ENCODE measurements around the gene BMP6. TPM values are rescaled to one million over a fixed set of nuclear protein-coding genes. Genes with fewer than 3 reads are reported as not detected.

BMP6 gene
- total and polyA plus RNA-seq, 2 of the 4 experiments (the other 2 are of a cell fraction) = 0.18 to 0.19 TPM

DNA sequence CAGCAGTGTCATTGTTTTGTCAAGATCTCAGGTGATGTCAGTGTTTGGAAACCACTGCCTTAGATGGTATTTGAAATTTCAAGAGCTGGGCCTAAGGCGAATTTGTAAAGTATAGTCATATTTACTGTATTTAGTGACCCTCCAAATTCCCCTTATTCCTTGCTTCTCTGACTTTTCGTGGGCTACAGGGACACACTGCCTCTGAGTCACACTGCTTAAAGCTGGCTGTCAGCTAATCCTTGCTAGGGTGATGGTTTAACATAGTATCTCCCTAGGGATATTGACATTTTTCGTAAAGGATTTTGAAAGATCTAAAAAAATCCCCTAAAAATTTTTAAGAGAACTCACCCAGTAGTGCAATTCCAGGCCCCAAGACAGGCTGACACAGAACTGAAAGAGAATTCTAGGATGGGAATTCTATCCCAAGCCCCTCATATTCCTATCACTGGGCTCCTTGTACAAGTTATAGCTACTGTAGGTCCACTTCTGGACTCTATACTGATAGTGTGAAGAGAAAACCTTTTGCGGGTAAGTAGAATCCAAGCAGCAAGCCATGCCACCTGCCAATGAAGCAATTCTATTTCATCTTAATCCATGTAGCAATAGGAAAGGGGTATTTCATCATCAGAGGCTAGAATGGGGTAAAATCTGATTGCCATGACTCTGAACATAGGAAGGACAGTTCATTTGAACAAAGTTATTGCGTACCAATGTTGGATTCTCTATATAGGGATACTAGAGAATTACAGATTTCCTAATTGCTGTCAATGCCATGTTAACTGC is 4.3 kb downstream of the BMP6 start:
- Histone ChIP-seq H3K9ac (ENCODE audit: low read depth, low read length) (no peak overlapping the region), H3K4me2 (ENCODE audit: low read depth, low read length) (no peak overlapping the region), H4K8ac (ENCODE audit: low read depth in 2 of 2, low read length in 2 of 2) (no peak overlapping the region; a peak in 1 of 4 replicates), H3K4me3 (ENCODE audit: insufficient read depth, low read depth, low read length) (no peak overlapping the region), H2BK15ac (ENCODE audit: low read depth, low read length) (peak overlapping the region; percentile 55; the same call in 2 of the 3 replicates), H3K18ac (ENCODE audit: low read depth, low read length) (no peak overlapping the region), H2AFZ (replicated peaks; ENCODE audit: low read length, poor library complexity) (no peak overlapping the region), H3K14ac (replicated peaks; ENCODE audit: low read depth, low read length) (no peak overlapping the region), H4K91ac (ENCODE audit: insufficient read depth, low read depth, low read length) (no peak overlapping the region), H2BK20ac (ENCODE audit: low read depth, low read length) (no peak overlapping the region), H3K56ac (ENCODE audit: extremely low read depth, insufficient read depth, low read length) (no peak overlapping the region), H3K9me3 (ENCODE audit: control insufficient read depth, insufficient read depth, low read length) (no peaks in the 10 kb centered on the region), H3K36me3 (ENCODE audit: control insufficient read depth, insufficient read depth, low read length) (no peaks in the 10 kb centered on the region), H2AK5ac (ENCODE audit: low read depth, low read length) (peak overlapping the region; percentile 24; the same call in 1 of the 2 replicates), H2BK5ac (ENCODE audit: low read depth, low read length, poor library complexity, severe bottlenecking) (no peak overlapping the region), H4K20me1 (ENCODE audit: insufficient read depth, low read length) (no peaks in the 10 kb centered on the region), H3K27ac (ENCODE audit: insufficient read depth, low read length) (no peak overlapping the region), H4K5ac (ENCODE audit: low read depth, low read length) (no peak overlapping the region), H3K23ac (ENCODE audit: low read depth, low read length) (no peak overlapping the region), H3K4me1 (ENCODE audit: control insufficient read depth, insufficient read depth, low read length) (peaks cover 5% of the 10 kb centered on the region), H2AK9ac (replicated peaks; ENCODE audit: low read depth, low read length, poor library complexity) (no peak overlapping the region), H2BK120ac (ENCODE audit: low read depth, low read length) (no peak overlapping the region), H3K79me1 (ENCODE audit: low read depth in 1 of 2, low read length in 2 of 2) (no peaks in the 10 kb centered on the region), H3K27me3 (ENCODE audit: control insufficient read depth, insufficient read depth, low read length) (peaks cover 30% of the 10 kb centered on the region), H3K4ac (ENCODE audit: low read depth, low read length) (no peak overlapping the region), H3K9me1 (ENCODE audit: insufficient read depth, low read length) (peaks cover 4% of the 10 kb centered on the region)
- no CpG with 5 or more reads among the region's 5 CpGs for whole genome bisulfite sequencing, 2 experiments (ENCODE audit: extremely low coverage in 2 of 2, insufficient read length in 1 of 2)
- DNase-seq (peak; percentile 20), ATAC-seq (ENCODE audit: low read depth) (no peak)
- TF ChIP-seq MAZ (IDR thresholded peaks at IDR 0.05; ENCODE audit: borderline replicate concordance, low read depth, low read length) (no peak), RCOR1 (IDR thresholded peaks at IDR 0.05; ENCODE audit: insufficient replicate concordance, low read length) (no peak), CEBPB (IDR thresholded peaks at IDR 0.05; ENCODE audit: low read depth, low read length) (peak; percentile 83), BHLHE40 (IDR thresholded peaks at IDR 0.05; ENCODE audit: low read depth, low read length) (no peak)
- intact Hi-C loops (cut with micrococcal nuclease) = loop anchor here (2.0 kb wide), 1 partner anchor 57 kb away; no protein-coding TSS in a partner anchor
- in situ Hi-C loops (cut with MboI; ENCODE audit: low sequenced_read_pairs) = no loop called here
- BruUV-seq (replicated peaks) = no TSS peak
- POLR2A ChIA-PET (ENCODE audit: unreplicated experiment) = no interaction called here
- CTCF ChIA-PET = interaction anchor here (1.0 kb wide), 1 partner anchor 9 kb away, joined by 3 read pairs; no protein-coding TSS in a partner anchor
- dilution Hi-C loops (cut with HindIII; ENCODE audit: low sequenced_read_pairs, unreplicated experiment) = no loop called here
